ENCODE measurements around the gene MRPL40.

MRPL40 gene

DNA sequence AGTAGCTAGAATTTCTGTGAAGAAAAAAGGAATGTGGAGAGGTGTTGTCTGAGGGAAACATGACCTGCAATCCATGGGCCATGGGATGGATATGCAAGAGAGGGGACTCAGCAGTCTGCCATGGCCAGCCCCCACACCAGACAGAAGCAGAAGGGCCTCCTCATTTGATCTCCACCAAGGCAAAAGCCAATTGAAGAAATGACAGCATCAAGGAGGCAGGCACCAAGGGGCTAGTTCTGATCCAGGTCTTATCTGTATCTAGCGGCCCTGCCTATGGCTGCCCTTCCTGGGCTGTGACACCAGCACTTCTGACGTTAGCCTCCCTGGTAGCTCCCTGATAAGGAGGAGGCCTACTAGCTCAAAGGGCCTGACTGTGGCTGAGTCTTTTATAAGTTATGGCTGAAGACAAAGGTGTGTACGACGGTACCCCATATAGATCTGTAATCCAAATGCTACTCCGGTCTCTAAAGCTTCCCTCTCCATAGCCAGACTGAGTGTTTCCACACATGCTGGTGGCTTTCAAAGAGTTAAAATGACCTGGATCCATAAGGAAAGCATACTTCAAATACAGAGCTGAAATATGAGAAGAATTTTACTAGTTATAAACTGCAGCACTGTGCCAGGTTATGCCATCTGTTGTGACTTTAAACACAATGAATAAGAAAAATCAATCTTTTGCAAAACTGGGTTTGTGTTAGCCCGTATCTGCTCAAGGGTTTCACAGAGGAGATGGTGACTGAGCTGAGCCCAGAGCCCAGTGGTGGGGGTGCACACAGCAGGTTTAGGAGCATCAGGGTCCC, 35.2 kb upstream of the MRPL40 start:
- DNase-seq (ENCODE audit: low read depth) = no peak
- TF ChIP-seq MAX (IDR thresholded peaks at IDR 0.05; ENCODE audit: low read depth, low read length) (no peak), MYC (IDR thresholded peaks at IDR 0.05; ENCODE audit: low read depth, low read length) (no peak), POLR2A (IDR thresholded peaks at IDR 0.05; ENCODE audit: extremely low read depth, insufficient read length) (no peak)
- TF ChIP-seq, protein P1, sequence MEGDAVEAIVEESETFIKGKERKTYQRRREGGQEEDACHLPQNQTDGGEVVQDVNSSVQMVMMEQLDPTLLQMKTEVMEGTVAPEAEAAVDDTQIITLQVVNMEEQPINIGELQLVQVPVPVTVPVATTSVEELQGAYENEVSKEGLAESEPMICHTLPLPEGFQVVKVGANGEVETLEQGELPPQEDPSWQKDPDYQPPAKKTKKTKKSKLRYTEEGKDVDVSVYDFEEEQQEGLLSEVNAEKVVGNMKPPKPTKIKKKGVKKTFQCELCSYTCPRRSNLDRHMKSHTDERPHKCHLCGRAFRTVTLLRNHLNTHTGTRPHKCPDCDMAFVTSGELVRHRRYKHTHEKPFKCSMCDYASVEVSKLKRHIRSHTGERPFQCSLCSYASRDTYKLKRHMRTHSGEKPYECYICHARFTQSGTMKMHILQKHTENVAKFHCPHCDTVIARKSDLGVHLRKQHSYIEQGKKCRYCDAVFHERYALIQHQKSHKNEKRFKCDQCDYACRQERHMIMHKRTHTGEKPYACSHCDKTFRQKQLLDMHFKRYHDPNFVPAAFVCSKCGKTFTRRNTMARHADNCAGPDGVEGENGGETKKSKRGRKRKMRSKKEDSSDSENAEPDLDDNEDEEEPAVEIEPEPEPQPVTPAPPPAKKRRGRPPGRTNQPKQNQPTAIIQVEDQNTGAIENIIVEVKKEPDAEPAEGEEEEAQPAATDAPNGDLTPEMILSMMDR (IDR thresholded peaks at IDR 0.05; ENCODE audit: low read depth, low read length) = no peak
- no peak overlapping the region for H3K4me3 ChIP-seq (ENCODE audit: low read depth, low read length)

DNA sequence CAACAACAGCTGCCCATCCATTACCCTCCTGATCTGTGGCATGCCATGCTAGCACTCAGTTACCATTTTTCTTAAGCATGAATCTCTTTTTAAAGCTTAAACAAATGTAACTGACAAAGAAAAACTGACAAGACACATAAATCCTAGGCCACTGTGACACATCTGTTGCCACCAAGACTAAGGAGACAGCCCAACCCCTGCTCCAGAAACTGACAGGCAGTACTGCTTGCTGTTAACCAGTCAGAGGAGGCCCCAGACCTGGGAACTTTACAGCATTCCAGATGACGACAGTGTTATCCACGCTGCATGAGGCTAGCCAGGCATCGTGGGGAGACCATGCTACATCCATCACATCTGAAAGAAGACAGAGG, 34.6 kb upstream of the MRPL40 start:
- DNase-seq (ENCODE audit: low read depth) = no peak
- H3K4me3 ChIP-seq (ENCODE audit: low read depth, low read length) = no peak overlapping the region
- no peak for TF ChIP-seq MYC (IDR thresholded peaks at IDR 0.05; ENCODE audit: low read depth, low read length)
- TF ChIP-seq, protein P1 (IDR thresholded peaks at IDR 0.05; ENCODE audit: low read depth, low read length) = no peak
- TF ChIP-seq MAX (IDR thresholded peaks at IDR 0.05; ENCODE audit: low read depth, low read length) = no peak
- no peak for TF ChIP-seq POLR2A (IDR thresholded peaks at IDR 0.05; ENCODE audit: extremely low read depth, insufficient read length)

DNA sequence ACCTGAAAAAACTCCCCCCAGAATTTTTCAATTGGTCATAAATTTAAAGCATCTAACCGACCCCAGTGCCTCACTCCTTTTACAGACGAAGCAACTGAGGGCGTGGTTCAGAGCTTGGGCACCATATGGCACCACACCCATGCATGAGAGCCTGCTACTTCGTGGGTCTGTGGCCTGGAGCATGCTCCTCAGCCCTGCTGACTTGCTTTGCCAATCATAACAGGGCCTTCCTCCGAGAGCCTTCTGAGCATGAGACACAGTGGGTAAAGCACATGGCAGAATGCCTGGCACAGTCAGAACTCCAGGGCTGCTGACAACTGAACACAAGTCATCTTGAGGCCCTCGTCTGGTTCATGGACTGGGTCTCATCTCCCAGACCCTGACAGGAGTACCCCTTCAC, 34.1 kb upstream of the MRPL40 start:
- no peak for DNase-seq (ENCODE audit: low read depth)
- H3K4me3 ChIP-seq (ENCODE audit: low read depth, low read length) = no peak overlapping the region
- TF ChIP-seq MYC (IDR thresholded peaks at IDR 0.05; ENCODE audit: low read depth, low read length) (no peak), MAX (IDR thresholded peaks at IDR 0.05; ENCODE audit: low read depth, low read length) (no peak), POLR2A (IDR thresholded peaks at IDR 0.05; ENCODE audit: extremely low read depth, insufficient read length) (no peak)
- TF ChIP-seq, protein P1 (IDR thresholded peaks at IDR 0.05; ENCODE audit: low read depth, low read length) = no peak

DNA sequence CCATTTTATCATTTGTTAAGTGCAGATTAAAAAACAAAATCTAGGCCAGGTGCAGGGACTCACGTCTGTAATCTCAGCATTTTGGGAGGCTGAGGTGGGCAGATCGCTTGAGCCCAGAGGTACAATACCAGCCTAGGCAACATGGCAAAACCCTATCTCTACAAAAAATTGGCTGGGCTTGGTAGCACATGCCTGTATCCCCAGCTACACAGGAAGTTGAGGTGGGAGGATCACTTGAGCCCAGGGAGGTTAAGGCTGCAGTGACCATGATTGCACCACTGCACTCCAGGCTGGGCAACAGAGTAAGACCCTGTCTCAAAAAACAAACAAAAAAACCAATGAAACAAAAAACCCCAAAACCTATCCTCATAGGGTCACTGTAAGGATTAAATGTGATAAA, 33.7 kb upstream of the MRPL40 start:
- DNase-seq (ENCODE audit: low read depth) = no peak
- TF ChIP-seq MAX (IDR thresholded peaks at IDR 0.05; ENCODE audit: low read depth, low read length) = no peak
- no peak for TF ChIP-seq MYC (IDR thresholded peaks at IDR 0.05; ENCODE audit: low read depth, low read length)
- TF ChIP-seq, protein P1 (IDR thresholded peaks at IDR 0.05; ENCODE audit: low read depth, low read length) = no peak
- TF ChIP-seq POLR2A (IDR thresholded peaks at IDR 0.05; ENCODE audit: extremely low read depth, insufficient read length) = no peak

DNA sequence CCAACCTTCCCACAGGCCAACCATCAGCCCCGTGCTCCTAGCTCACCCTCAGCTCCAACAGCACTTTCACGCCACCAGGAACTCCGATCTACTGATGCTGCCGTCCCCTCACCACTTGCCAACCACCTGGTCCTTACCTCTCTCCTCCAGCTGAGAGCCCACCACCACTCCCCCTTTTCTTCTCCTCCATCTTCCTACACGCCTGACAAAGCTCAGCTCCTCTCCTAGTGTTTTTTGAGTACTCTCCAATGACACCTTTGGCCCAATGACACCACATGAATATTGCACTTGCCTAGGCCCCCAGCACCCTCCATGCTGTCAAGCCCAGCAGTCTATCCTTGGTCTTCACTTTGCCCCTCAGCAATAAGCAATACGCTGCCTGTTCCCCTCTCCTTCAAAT, 31.5 kb upstream of the MRPL40 start:
- TF ChIP-seq MYC (IDR thresholded peaks at IDR 0.05; ENCODE audit: low read depth, low read length) = no peak
- no peak for DNase-seq (ENCODE audit: low read depth)
- no peak overlapping the region for H3K4me3 ChIP-seq (ENCODE audit: low read depth, low read length)

More for the DNA sequence above, 33.7 kb upstream of the MRPL40 start:
- H3K4me3 ChIP-seq (ENCODE audit: low read depth, low read length) = no peak overlapping the region

- DNase-seq (ENCODE audit: low read depth) = no peak
- TF ChIP-seq MYC (IDR thresholded peaks at IDR 0.05; ENCODE audit: low read depth, low read length) (no peak), MAX (IDR thresholded peaks at IDR 0.05; ENCODE audit: low read depth, low read length) (no peak), POLR2A (IDR thresholded peaks at IDR 0.05; ENCODE audit: extremely low read depth, insufficient read length) (no peak)
- TF ChIP-seq, protein P1 (IDR thresholded peaks at IDR 0.05; ENCODE audit: low read depth, low read length) = no peak
- no peak overlapping the region for H3K4me3 ChIP-seq (ENCODE audit: low read depth, low read length)
Observed at GRCh38 chr22:19401483-19401882, 30.9 kb upstream of the MRPL40 start.
